ENCODE measurements around the gene MBD3L1. TPM values are rescaled to one million over a fixed set of nuclear protein-coding genes. Genes with fewer than 3 reads are reported as not detected.

Gene MBD3L1
- not detected for total RNA-seq
- not detected for polyA plus RNA-seq
- long read RNA-seq, donor 1 = 0 reads
- long read RNA-seq, donor 2 = 0 reads
- long read RNA-seq, donor 3 = 0 reads

GRCh38 chr19:8832132-8833021, at the start of gene MBD3L1, which contains the start of gene ZNF558:
Gene MBD3L1 (plus strand): TSS chr19:8832377. CDS start chr19:8842679, 10,302 bp downstream.
Gene ZNF558 (minus strand): TSS chr19:8832304. CDS start chr19:8822659, 9,645 bp downstream.
- H3K27ac ChIP-seq = peak within 1 kb of the TSS; percentile 42 to 96
- DNase-seq = peak; percentile 99
- no peaks in the 10 kb centered on the region for H3K27me3 ChIP-seq
- peaks cover 2% of the 10 kb centered on the region for H3K4me1 ChIP-seq (ENCODE audit: insufficient read depth)
- peak within 1 kb of the TSS; percentile 93 for H3K4me3 ChIP-seq
- TF ChIP-seq EP300 (IDR thresholded peaks at IDR 0.05) (peak; percentile 58), POLR2A (IDR thresholded peaks at IDR 0.05) (peak; percentile 91), CTCF (IDR thresholded peaks at IDR 0.05) (peak in 2 of 3 donors; percentile 52 to 59)
- WGBS, 3 donors = 1 to 5% (median 1%) methylated on average over 45 to 78 of the region's 78 CpGs
- intact Hi-C loops (cut with DNase I) = loop anchor here in 1 of 4 donors (10.0 kb wide), 1 partner anchor 218 kb away; the partner anchor contains the start of gene ADAMTS10
- H3K9me3 ChIP-seq = no peaks in the 10 kb centered on the region
- H3K36me3 ChIP-seq = no peaks in the 10 kb centered on the region

DNA sequence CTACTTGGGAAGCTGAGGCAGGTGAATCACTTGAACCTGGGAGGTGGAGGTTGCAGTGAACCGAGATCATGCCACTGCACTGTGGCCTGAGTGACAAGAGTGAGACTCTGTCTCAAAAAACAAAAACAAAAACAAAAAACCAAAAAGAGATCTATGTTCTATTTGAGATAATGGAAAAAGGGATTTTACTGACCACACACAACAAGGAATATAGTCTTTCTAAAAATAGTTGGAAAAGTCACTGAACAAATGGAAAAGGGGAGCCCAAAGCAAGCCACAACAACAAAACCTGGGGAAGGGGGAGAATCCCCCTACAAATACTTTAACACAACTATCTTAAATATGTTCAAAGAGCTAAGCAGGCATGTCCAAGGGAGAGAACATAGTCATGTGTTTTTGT, 37.4 kb upstream of the MBD3L1 start:
- 58 to 78% (median 74%) methylated on average over 1 of the region's 1 CpG for WGBS, 3 donors
- H3K36me3 ChIP-seq = no peaks in the 10 kb centered on the region
- intact Hi-C loops (cut with DNase I) = no loop called here

GRCh38 chr19:8806661-8807060, 25.5 kb upstream of the MBD3L1 start:
- H3K4me3 ChIP-seq = no peak overlapping the region
- peaks cover 29 to 56% of the 10 kb centered on the region in 2 donors for H3K9me3 ChIP-seq
- no peaks in the 10 kb centered on the region for H3K4me1 ChIP-seq (ENCODE audit: insufficient read depth)
- TF ChIP-seq CTCF (IDR thresholded peaks at IDR 0.05) = no peak
- intact Hi-C loops (cut with DNase I) = no loop called here
- no peak overlapping the region for H3K27ac ChIP-seq
- no peaks in the 10 kb centered on the region for H3K27me3 ChIP-seq
- H3K36me3 ChIP-seq = peaks cover 10% of the 10 kb centered on the region
- whole genome bisulfite sequencing, 3 donors = 95 to 100% (median 96%) methylated on average over 1 of the region's 1 CpG
- DNase-seq = no peak

More for the DNA sequence above, 37.4 kb upstream of the MBD3L1 start:
- peaks cover 0 to 3% of the 10 kb centered on the region in 2 donors for H3K9me3 ChIP-seq
- H3K27me3 ChIP-seq = no peaks in the 10 kb centered on the region
- no peaks in the 10 kb centered on the region for H3K4me1 ChIP-seq (ENCODE audit: insufficient read depth)
- TF ChIP-seq POLR2A (IDR thresholded peaks at IDR 0.05) (no peak), EP300 (IDR thresholded peaks at IDR 0.05) (no peak), CTCF (IDR thresholded peaks at IDR 0.05) (no peak)
- no peak overlapping the region for H3K4me3 ChIP-seq
- no peak overlapping the region for H3K27ac ChIP-seq
- DNase-seq = no peak

DNA sequence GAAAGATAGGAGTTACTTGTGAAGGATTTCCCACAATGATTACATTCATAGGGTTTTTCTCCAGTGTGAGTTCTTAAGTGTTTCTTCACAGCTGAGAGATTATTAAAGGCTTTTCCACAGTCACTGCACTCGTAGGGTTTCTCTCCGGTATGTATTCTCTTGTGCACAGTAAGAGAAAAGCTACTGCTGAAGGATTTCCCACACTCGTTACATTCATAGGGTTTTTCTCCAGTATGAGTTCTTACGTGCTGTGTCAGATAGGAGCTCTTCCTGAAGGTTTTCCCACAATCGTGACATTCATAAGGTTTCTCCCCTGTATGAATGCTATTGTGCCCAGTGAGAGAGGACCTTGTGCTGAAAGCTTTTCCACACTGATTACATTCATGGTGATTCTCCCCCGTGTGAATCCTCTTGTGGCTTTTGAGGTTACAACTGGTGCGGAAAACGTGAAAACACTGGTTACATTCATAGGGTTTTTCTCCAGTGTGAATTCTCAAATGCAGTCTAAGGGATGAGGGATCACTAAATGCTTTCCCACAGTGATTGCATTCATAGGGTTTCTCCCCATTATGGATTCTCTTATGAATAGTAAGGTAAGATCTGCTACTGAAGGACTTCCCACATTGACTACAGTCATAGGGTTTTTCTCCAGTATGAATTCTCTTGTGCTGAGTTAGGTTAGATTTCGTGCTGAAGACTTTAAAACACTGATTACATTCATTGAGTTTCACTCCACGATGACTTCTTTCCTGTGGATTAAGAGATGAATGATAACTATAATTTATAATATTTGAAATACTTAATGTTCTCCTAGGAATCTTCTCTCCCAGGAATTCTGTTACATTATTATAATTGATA, 20.6 kb upstream of the MBD3L1 start:
- Histone ChIP-seq H3K4me1 (ENCODE audit: insufficient read depth) (no peaks in the 10 kb centered on the region), H3K27ac (no peak overlapping the region), H3K4me3 (no peak overlapping the region), H3K9me3 (peaks cover 41 to 81% of the 10 kb centered on the region in 2 donors), H3K27me3 (no peaks in the 10 kb centered on the region), H3K36me3 (peaks cover 14% of the 10 kb centered on the region)
- DNase-seq = no peak
- WGBS, 3 donors = 97% methylated on average over 10 of the region's 10 CpGs
- intact Hi-C loops (cut with DNase I) = no loop called here
- TF ChIP-seq CTCF (IDR thresholded peaks at IDR 0.05) (no peak), EP300 (IDR thresholded peaks at IDR 0.05) (no peak), POLR2A (IDR thresholded peaks at IDR 0.05) (no peak)
